ENCODE measurements around the gene DCP2. TPM values are rescaled to one million over a fixed set of nuclear protein-coding genes. Genes with fewer than 3 reads are reported as not detected.

The DCP2 gene
- total RNA-seq, 1 experiment from 2014 or later, result 176 TPM

GRCh38 chr5:112957036-112957808 lies 19.4 kb upstream of the DCP2 start:
- H3K27ac Mint-ChIP-seq, result no peak overlapping the region; a peak in 1 of 7 replicates
- no peak overlapping the region for H2BK20ac ChIP-seq (ENCODE audit: low read depth, low read length, poor library complexity, severe bottlenecking)
- no peak overlapping the region for H3K14ac ChIP-seq (ENCODE audit: insufficient read depth, low read length)
- H4K5ac ChIP-seq (ENCODE audit: insufficient read length, low read depth, low read length), result no peak overlapping the region
- no peak for TF ChIP-seq CTCF (conservative IDR thresholded peaks at IDR 0.05)
- no peak overlapping the region for H3K4ac ChIP-seq (ENCODE audit: low read depth, low read length)
- no peaks in the 10 kb centered on the region for H4K20me1 ChIP-seq (ENCODE audit: control insufficient read depth, insufficient read depth, insufficient read length)
- no peak overlapping the region for H3K18ac ChIP-seq (ENCODE audit: insufficient read length, low read depth, low read length)
- no peak overlapping the region for H3K23ac ChIP-seq (ENCODE audit: insufficient read length, low read depth, low read length)
- H3T11ph ChIP-seq (ENCODE audit: low read length), result no peak overlapping the region
- peaks cover 17 to 25% of the 10 kb centered on the region in 2 experiments for H3K4me1 Mint-ChIP-seq
- no peak overlapping the region for H3K56ac ChIP-seq (ENCODE audit: insufficient read length, low read depth, low read length)
- H3K23me2 ChIP-seq (ENCODE audit: insufficient read length, low read depth, low read length, poor library complexity, severe bottlenecking), result no peaks in the 10 kb centered on the region
- H3K4me2 ChIP-seq (ENCODE audit: insufficient read depth, insufficient read length, low read length), result no peak overlapping the region
- no peak overlapping the region for H2AK5ac ChIP-seq (ENCODE audit: insufficient read length, low read length)
- no peaks in the 10 kb centered on the region; the same call in 1 of the 2 replicates for H3K27me3 Mint-ChIP-seq (ENCODE audit: low read depth)
- no peak overlapping the region for H2BK15ac ChIP-seq (ENCODE audit: low read depth, low read length)
- no peak overlapping the region for H2BK12ac ChIP-seq (ENCODE audit: insufficient read length, low read depth, low read length)
- no peak overlapping the region for H4K8ac ChIP-seq (replicated peaks; ENCODE audit: insufficient read length, low read depth, low read length)
- H3K4me3 Mint-ChIP-seq, result no peak overlapping the region
- no CpG with 5 or more reads among the region's 2 CpGs for WGBS (ENCODE audit: extremely low coverage, insufficient read length, low lambda C conversion rate)
- H3K9me3 Mint-ChIP-seq, result peaks cover 14 to 17% of the 10 kb centered on the region in 2 experiments
- no peak overlapping the region for H2BK120ac ChIP-seq (ENCODE audit: low read depth, low read length, poor library complexity, severe bottlenecking)
- no peaks in the 10 kb centered on the region for H3K79me2 ChIP-seq (ENCODE audit: insufficient read depth, low read length)
- no peak overlapping the region for H2BK5ac ChIP-seq (ENCODE audit: insufficient read length, low read length)
- H3K27ac ChIP-seq (ENCODE audit: insufficient read length, low read depth, low read length), result no peak overlapping the region
- H3K27me3 ChIP-seq (ENCODE audit: insufficient read depth, low read length), result no peaks in the 10 kb centered on the region
- DNase-seq, result no peak
- H3K9ac ChIP-seq (ENCODE audit: extremely low read depth, insufficient read length, low read length), result no peak overlapping the region
- peaks cover 4 to 13% (median 7%) of the 10 kb centered on the region in 3 experiments; a peak in 6 of 7 replicates for H3K36me3 Mint-ChIP-seq (ENCODE audit: insufficient read depth in 1 of 3, low read depth in 3 of 3)
- no peak overlapping the region for H4K91ac ChIP-seq (ENCODE audit: insufficient read length, low read depth, low read length)
- no peaks in the 10 kb centered on the region for H3K9me3 ChIP-seq (ENCODE audit: control insufficient read depth, low read depth, low read length)
- H3K79me1 ChIP-seq (ENCODE audit: insufficient read depth, low read depth, low read length, poor library complexity, severe bottlenecking), result no peaks in the 10 kb centered on the region
- no peaks in the 10 kb centered on the region for H3K4me1 ChIP-seq (ENCODE audit: insufficient read depth, low read length)
- H2AFZ ChIP-seq (ENCODE audit: low read length), result no peak overlapping the region

Data from H9 (cell line).